GM12878 (cell line): ENCODE results near the gene UBXN10. TPM values are rescaled to one million over a fixed set of nuclear protein-coding genes. Genes with fewer than 3 reads are reported as not detected.

Source experiments
- ATAC-seq: fragments of 200-7000 bp; cut with Tn5 transposase; 3 replicates; pipeline ENCODE4 v1.9.1; 2020; ENCODE audit warnings: mild to moderate bottlenecking, moderate library complexity
- BruUV-seq: library from RNA; stranded (reverse); fragments of 400-500 nt; replicated peaks from 2 replicates; lab custom pipeline; 2021; lab: Mats Ljungman, UMichigan
- CTCF ChIA-PET: fragments of 300-600 bp; sonication (Branson Sonifier 250); formaldehyde crosslinking; extraction: SDS; loops from one replicate; lab custom pipeline; 2021; ENCODE audit warnings: inconsistent platforms; lab: Yijun Ruan, JAX
- POLR2A ChIA-PET: fragments of 350-600 bp; formaldehyde crosslinking; extraction: SDS; loops from one replicate; lab custom pipeline; 2021; ENCODE audit warnings: inconsistent platforms; lab: Charles Lee
- RAD21 ChIA-PET: fragments of 300-600 bp; sonication (Branson Sonifier 250); formaldehyde crosslinking; loops from one replicate; lab custom pipeline; 2023; ENCODE audit warnings: antibody characterized with exemption; ENCODE audit not compliant: unreplicated experiment; lab: Charles Lee
- SMC1A ChIA-PET: fragments of 300-600 bp; sonication (Branson Sonifier 250); formaldehyde crosslinking; loops from one replicate; lab custom pipeline; 2023; ENCODE audit not compliant: unreplicated experiment, uncharacterized antibody; lab: Charles Lee
- DNase-seq: peaks from one replicate; pipeline ENCODE4 v3.0.0-alpha.2; 2011; ENCODE audit warnings: low read depth, low spot score
- FAIRE-seq: peaks from 3 replicates; lab custom pipeline; 2011; peaks lifted over from hg19 to GRCh38; lab: Jason Lieb, UNC
- H2AFZ ChIP-seq: 2 replicates; pipeline ENCODE4 v1.6.0; 2011; ENCODE audit warnings: low read depth, low read length, control low read depth; ENCODE audit not compliant: control insufficient read depth
- H3K27ac ChIP-seq: 2 replicates; pipeline ENCODE4 v1.5.1; 2011; ENCODE audit warnings: control low read depth; ENCODE audit not compliant: control insufficient read depth, insufficient read depth
- H3K27me3 ChIP-seq, 2 experiments: replicated peaks in 1 of 2; 2 replicates each; pipeline versions ENCODE4 v1.6.0 to v1.6.1; 2011; ENCODE audit warnings: low read length in 1 of 2; ENCODE audit not compliant: control insufficient read depth in 2 of 2, insufficient read depth in 2 of 2
- H3K36me3 ChIP-seq, 2 experiments: 2 replicates each; pipeline ENCODE4 v1.5.1; 2011; ENCODE audit warnings: low read length in 1 of 2; ENCODE audit not compliant: control insufficient read depth in 2 of 2, insufficient read depth in 2 of 2
- H3K4me1 ChIP-seq: 2 replicates; pipeline ENCODE4 v1.6.1; 2011; ENCODE audit warnings: mild to moderate bottlenecking, low read length, moderate library complexity, mixed read lengths; ENCODE audit not compliant: control insufficient read depth, insufficient read depth
- H3K4me2 ChIP-seq: 2 replicates; pipeline ENCODE4 v1.6.0; 2011; ENCODE audit warnings: control low read depth; ENCODE audit not compliant: control insufficient read depth, insufficient read depth
- H3K4me3 ChIP-seq: fragments of 200-600 bp; sonication (generic); 2 replicates; pipeline ENCODE4 v1.5.1; 2016
- H3K79me2 ChIP-seq: 2 replicates; pipeline ENCODE4 v1.6.0; 2011; ENCODE audit warnings: low read length; ENCODE audit not compliant: control insufficient read depth, insufficient read depth
- H3K9ac ChIP-seq: 2 replicates; pipeline ENCODE4 v1.8.0; 2011; ENCODE audit warnings: low read length, control low read depth, mixed read lengths; ENCODE audit not compliant: control insufficient read depth, insufficient read depth
- H3K9me3 ChIP-seq: replicated peaks from 3 replicates; pipeline ENCODE4 v1.5.1; 2011; ENCODE audit warnings: mild to moderate bottlenecking, low read length; ENCODE audit not compliant: control insufficient read depth, insufficient read depth
- H4K20me1 ChIP-seq: 2 replicates; pipeline ENCODE4 v1.6.0; 2011; ENCODE audit not compliant: control insufficient read depth, insufficient read depth
- BCLAF1 ChIP-seq: fragments of 450-650 bp; IDR thresholded peaks from 2 replicates; pipeline ENCODE4 v1.6.1; 2017; ENCODE audit warnings: antibody characterized with exemption, mild to moderate bottlenecking, moderate library complexity
- CBFB ChIP-seq: IDR thresholded peaks from 2 replicates; pipeline ENCODE4 v1.6.1; 2016; ENCODE audit warnings: antibody characterized with exemption, low read depth
- CEBPZ ChIP-seq: fragments of 150-350 bp; IDR thresholded peaks from 2 replicates; pipeline ENCODE4 v1.6.1; 2016; ENCODE audit warnings: low read depth, low read length
- CUX1 ChIP-seq: IDR thresholded peaks from 2 replicates; pipeline ENCODE4 v1.6.1; 2012; ENCODE audit warnings: improper control_type of control experiment, low read depth, low read length; ENCODE audit not compliant: insufficient replicate concordance
- MTA2 ChIP-seq: fragments of 450-650 bp; IDR thresholded peaks from 2 replicates; pipeline ENCODE4 v1.6.1; 2016; ENCODE audit warnings: low read depth, mild to moderate bottlenecking, moderate library complexity
- NFYB ChIP-seq: IDR thresholded peaks from 2 replicates; pipeline ENCODE4 v1.6.1; 2011; ENCODE audit warnings: low read depth, mild to moderate bottlenecking, low read length, improper control_type of control experiment, moderate library complexity; ENCODE audit not compliant: insufficient read depth
- NR2F1 ChIP-seq: fragments of 450-650 bp; conservative IDR thresholded peaks from 2 replicates; pipeline ENCODE4 v1.6.1; 2017; ENCODE audit warnings: mild to moderate bottlenecking
- POLR2AphosphoS2 ChIP-seq: IDR thresholded peaks from 2 replicates; pipeline ENCODE4 v1.6.1; 2011; ENCODE audit warnings: low read depth, mild to moderate bottlenecking, low read length, improper control_type of control experiment, moderate library complexity
- RUNX3 ChIP-seq: IDR thresholded peaks from 2 replicates; pipeline ENCODE4 v1.6.1; 2012; ENCODE audit warnings: low read length, inconsistent platforms
- SIX5 ChIP-seq: IDR thresholded peaks from 2 replicates; pipeline ENCODE4 v1.6.1; 2011; ENCODE audit warnings: mild to moderate bottlenecking, low read depth, low read length, moderate library complexity; ENCODE audit not compliant: severe bottlenecking
- SMC3 ChIP-seq: IDR thresholded peaks from 2 replicates; pipeline ENCODE4 v1.6.1; 2011; ENCODE audit warnings: low read length, improper control_type of control experiment, borderline replicate concordance
- ZNF274 ChIP-seq: IDR thresholded peaks from one replicate; pipeline ENCODE4 v1.8.0; 2011; ENCODE audit not compliant: insufficient read length, insufficient read depth
- WGBS: methylation state at CpG from one replicate; pipeline ENCODE4 v1.1.6; 2016; ENCODE audit warnings: low lambda C conversion rate; ENCODE audit not compliant: insufficient replicate concordance, insufficient coverage; ENCODE audit errors: missing lambda C conversion rate; 5-methylcytosine and 5-hydroxymethylcytosine counted together
- in situ Hi-C: fragments of 300-500 bp; cut with MboI; formaldehyde crosslinking; loops from 9 replicates; pipeline ENCODE4 v1.14.3; 2018; ENCODE audit warnings: mixed read lengths
- intact Hi-C: fragments of 100-400 bp; cut with micrococcal nuclease; formaldehyde crosslinking; loops from one replicate; pipeline ENCODE4 v1.14.2; 2022; ENCODE audit not compliant: unreplicated experiment
- polyA plus RNA-seq, 11 experiments: library from polyadenylated mRNA; depleted of rRNA in 4 of 11; unstranded in 6 of 11; stranded (reverse) in 5 of 11; fragments of >200 nt; fragmentation: Nextera tagmentation in 4 of 11; fragmentation: Illumina TruSeq in 1 of 11; extraction: Ambion mirVana in 4 of 11; extraction: Trizol in 1 of 11; gene quantifications; 1 replicate in 1 of 11; 2 replicates in 10 of 11; pipeline versions ENCODE4 v1.2.1 to v1.2.3, GENCODE V29; 2011 to 2016; ENCODE audit warnings: inconsistent platforms in 2 of 11, missing spikeins in 2 of 11, low read depth in 1 of 11
- total RNA-seq, 4 experiments: library from RNA; depleted of rRNA in 3 of 4; stranded (reverse); fragments of >200 nt in 3 of 4; fragmentation: Illumina TruSeq in 1 of 4; extraction: Trizol in 1 of 4; gene quantifications; 2 replicates each; pipeline versions ENCODE4 v1.2.1 to v1.2.3, GENCODE V29; 2013 to 2021

Gene UBXN10
- total and polyA plus RNA-seq, 10 of the 15 experiments (the other 5 are each of a cell fraction or from before 2014, with no cell fraction given), result 0.03 to 0.15 (median 0.06) TPM; not detected in 7

- CTCF ChIA-PET, result interaction anchor here (0.7 to 2.2 kb wide), 6 partner anchors 8 to 261 kb away, joined by 3 to 5 read pairs (median 3); no protein-coding TSS in a partner anchor
- intact Hi-C loops, result no loop called here
- TF ChIP-seq MTA2 (no peak), BCLAF1 (no peak), ZNF274 (no peak), CBFB (no peak), SIX5 (no peak), SMC3 (no peak), POLR2AphosphoS2 (no peak), RUNX3 (no peak), NFYB (no peak), CUX1 (no peak), CEBPZ (no peak), NR2F1 (no peak)
Observed at GRCh38 chr1:20233866-20234265, 48.0 kb downstream of the UBXN10 start.

More at GRCh38 chr1:20233866-20234265, 48.0 kb downstream of the UBXN10 start:
- Histone ChIP-seq H2AFZ (no peak overlapping the region), H3K4me3 (no peak overlapping the region), H3K36me3 (no peaks in the 10 kb centered on the region), H3K27ac (no peak overlapping the region), H3K27me3 (peaks cover 4 to 5% of the 10 kb centered on the region in 2 experiments; a peak in 2 of 4 replicates), H3K79me2 (no peaks in the 10 kb centered on the region), H3K4me2 (no peak overlapping the region), H3K9me3 (no peaks in the 10 kb centered on the region), H4K20me1 (no peaks in the 10 kb centered on the region), H3K9ac (no peak overlapping the region), H3K4me1 (no peaks in the 10 kb centered on the region)
- POLR2A ChIA-PET, result no interaction called here
- ATAC-seq (no peak), FAIRE-seq (no peak), DNase-seq (no peak)
- RAD21 ChIA-PET, result no interaction called here
- WGBS, result 6% methylated on average over 6 of the region's 6 CpGs
- SMC1A ChIA-PET, result interaction anchor here (1.2 kb wide), 1 partner anchor 255 kb away, joined by 3 read pairs; no protein-coding TSS in a partner anchor
- BruUV-seq, result no TSS peak
- in situ Hi-C loops, result no loop called here
